Panc1 (cell line): ENCODE measurements around the gene SOHLH2. TPM values are rescaled to one million over a fixed set of nuclear protein-coding genes. Genes with fewer than 3 reads are reported as not detected.

Experiments used
- ATAC-seq: fragments of 200-7000 bp; cut with Tn5 transposase; 2 replicates; pipeline ENCODE4 v1.9.1; 2020; ENCODE audit warnings: mild to moderate bottlenecking, moderate library complexity
- BruUV-seq: library from RNA; stranded (reverse); fragments of 400-500 nt; replicated peaks from 2 replicates; lab custom pipeline; 2021; lab: Mats Ljungman, UMichigan
- CTCF ChIA-PET: fragments of 300-600 bp; sonication (Branson Sonifier 250); formaldehyde crosslinking; loops from one replicate; lab custom pipeline; 2022; ENCODE audit warnings: antibody characterized with exemption; lab: Charles Lee
- POLR2A ChIA-PET: fragments of 300-600 bp; sonication (Branson Sonifier 250); formaldehyde crosslinking; loops from one replicate; lab custom pipeline; 2022; ENCODE audit warnings: antibody characterized with exemption; lab: Charles Lee
- DNase-seq: peaks from one replicate; pipeline ENCODE4 v3.0.0-alpha.2; 2010; ENCODE audit warnings: low read depth, low spot score
- H3K27ac ChIP-seq: 2 replicates; pipeline ENCODE4 v1.5.1; 2011; ENCODE audit warnings: mild to moderate bottlenecking, low read length, inconsistent platforms
- H3K27me3 ChIP-seq: fragments of 200-500 bp; sonication (Bioruptor generic); 2 replicates; pipeline ENCODE4 v1.6.0; 2014; ENCODE audit warnings: low read length, inconsistent platforms; ENCODE audit not compliant: control insufficient read depth, insufficient read depth
- H3K36me3 ChIP-seq: fragments of 200-500 bp; sonication (Bioruptor generic); 2 replicates; pipeline ENCODE4 v1.5.1; 2014; ENCODE audit warnings: inconsistent platforms, mild to moderate bottlenecking, low read length, moderate library complexity; ENCODE audit not compliant: control insufficient read depth, insufficient read depth
- H3K4me1 ChIP-seq: 2 replicates; pipeline ENCODE4 v1.5.1; 2011; ENCODE audit warnings: inconsistent platforms, mild to moderate bottlenecking, low read length, moderate library complexity; ENCODE audit not compliant: control insufficient read depth, insufficient read depth
- H3K4me3 ChIP-seq, 2 experiments: 2 replicates each; pipeline ENCODE4 v1.5.1; 2011 to 2012; ENCODE audit warnings: low read depth in 2 of 2, low read length in 2 of 2, mild to moderate bottlenecking in 2 of 2, inconsistent platforms in 1 of 2, moderate library complexity in 1 of 2
- H3K9me3 ChIP-seq: fragments of 200-500 bp; sonication (Bioruptor generic); 2 replicates; pipeline ENCODE4 v1.5.1; 2014; ENCODE audit warnings: low read depth, mild to moderate bottlenecking, inconsistent platforms, low read length, moderate library complexity; ENCODE audit not compliant: control insufficient read depth, insufficient read depth
- CTCF ChIP-seq: fragments of 450-650 bp; IDR thresholded peaks from 2 replicates; pipeline ENCODE4 v1.5.1; 2017; ENCODE audit warnings: mild to moderate bottlenecking
- POLR2AphosphoS5 ChIP-seq: IDR thresholded peaks from 2 replicates; pipeline ENCODE4 v1.6.1; 2012; ENCODE audit warnings: mild to moderate bottlenecking, low read depth, low read length, moderate library complexity
- REST ChIP-seq, 2 experiments: IDR thresholded peaks; 2 replicates each; pipeline ENCODE4 v1.6.1; 2011 to 2012; ENCODE audit warnings: low read depth in 2 of 2, control low read depth in 1 of 2, low read length in 1 of 2, mild to moderate bottlenecking in 1 of 2, moderate library complexity in 1 of 2; ENCODE audit not compliant: insufficient read depth in 1 of 2
- SIN3A ChIP-seq: IDR thresholded peaks from 2 replicates; pipeline ENCODE4 v1.6.1; 2012; ENCODE audit warnings: low read depth, mild to moderate bottlenecking, low read length, moderate library complexity, borderline replicate concordance; ENCODE audit not compliant: insufficient read depth
- TCF7L2 ChIP-seq: IDR thresholded peaks from 2 replicates; pipeline ENCODE4 v1.6.1; 2011; ENCODE audit warnings: mild to moderate bottlenecking, low read depth, low read length, inconsistent platforms
- in situ Hi-C: cut with HindIII; loops from 2 replicates; pipeline ENCODE4 v1.10.0; 2016; ENCODE audit warnings: low sequenced_read_pairs, low pct_unique_long_range_greater_than_20kb
- intact Hi-C: fragments of 100-400 bp; cut with micrococcal nuclease; formaldehyde crosslinking; loops from one replicate; pipeline ENCODE4 v1.10.0; 2022; ENCODE audit not compliant: unreplicated experiment
- total RNA-seq: library from RNA; stranded (reverse); gene quantifications from one replicate; pipeline ENCODE4 v1.2.1, GENCODE V29; 2021; ENCODE audit not compliant: unreplicated experiment

Gene SOHLH2
- total RNA-seq, 1 experiment from 2014 or later, result 0.08 TPM

GRCh38 chr13:36224730-36225129, 10.4 kb upstream of the SOHLH2 start:
- ATAC-seq, result no peak
- H3K27ac ChIP-seq, result no peak overlapping the region
- no peaks in the 10 kb centered on the region for H3K4me1 ChIP-seq
- H3K36me3 ChIP-seq, result no peaks in the 10 kb centered on the region
- ChIA-PET POLR2A (no interaction called here), CTCF (no interaction called here)
- TF ChIP-seq CTCF (no peak), TCF7L2 (no peak), SIN3A (no peak), POLR2AphosphoS5 (no peak), REST (IDR thresholded peaks at IDR 0.05; ENCODE audit: insufficient read depth in 1 of 2, low read depth in 2 of 2, low read length in 1 of 2) (no peak)
- H3K27me3 ChIP-seq, result no peaks in the 10 kb centered on the region
- H3K4me3 ChIP-seq, result no peak overlapping the region
- in situ Hi-C loops (no loop called here), intact Hi-C loops (no loop called here)
- no peak for DNase-seq
- no TSS peak for BruUV-seq
- no peaks in the 10 kb centered on the region for H3K9me3 ChIP-seq

- H3K27me3 ChIP-seq, result no peaks in the 10 kb centered on the region
- ChIA-PET POLR2A (no interaction called here), CTCF (no interaction called here)
- H3K9me3 ChIP-seq, result no peaks in the 10 kb centered on the region
- in situ Hi-C loops, result no loop called here
- H3K4me3 ChIP-seq, result no peak overlapping the region
- intact Hi-C loops, result no loop called here
- DNase-seq (no peak), ATAC-seq (no peak)
- H3K4me1 ChIP-seq, result no peaks in the 10 kb centered on the region
- BruUV-seq, result no TSS peak
- no peak for TF ChIP-seq CTCF
- TF ChIP-seq REST (IDR thresholded peaks at IDR 0.05; ENCODE audit: insufficient read depth in 1 of 2, low read depth in 2 of 2, low read length in 1 of 2), result no peak
- TF ChIP-seq TCF7L2, result no peak
- TF ChIP-seq POLR2AphosphoS5, result no peak
- no peak for TF ChIP-seq SIN3A
- H3K27ac ChIP-seq, result no peak overlapping the region
- H3K36me3 ChIP-seq, result no peaks in the 10 kb centered on the region
These were observed 5.5 kb upstream of the SOHLH2 start for GRCh38 chr13:36219883-36220282.
